Measurements from ENCODE around the gene ZDHHC9.
A peak's percentile ranks its signal among the peaks of the same experiment; 100 is the strongest.
"Not testable (repeated sequence)": the region's sequence is repeated elsewhere in the genome, so short reads cannot be mapped to it uniquely, and the experiment has no call there.

Gene ZDHHC9

DNA sequence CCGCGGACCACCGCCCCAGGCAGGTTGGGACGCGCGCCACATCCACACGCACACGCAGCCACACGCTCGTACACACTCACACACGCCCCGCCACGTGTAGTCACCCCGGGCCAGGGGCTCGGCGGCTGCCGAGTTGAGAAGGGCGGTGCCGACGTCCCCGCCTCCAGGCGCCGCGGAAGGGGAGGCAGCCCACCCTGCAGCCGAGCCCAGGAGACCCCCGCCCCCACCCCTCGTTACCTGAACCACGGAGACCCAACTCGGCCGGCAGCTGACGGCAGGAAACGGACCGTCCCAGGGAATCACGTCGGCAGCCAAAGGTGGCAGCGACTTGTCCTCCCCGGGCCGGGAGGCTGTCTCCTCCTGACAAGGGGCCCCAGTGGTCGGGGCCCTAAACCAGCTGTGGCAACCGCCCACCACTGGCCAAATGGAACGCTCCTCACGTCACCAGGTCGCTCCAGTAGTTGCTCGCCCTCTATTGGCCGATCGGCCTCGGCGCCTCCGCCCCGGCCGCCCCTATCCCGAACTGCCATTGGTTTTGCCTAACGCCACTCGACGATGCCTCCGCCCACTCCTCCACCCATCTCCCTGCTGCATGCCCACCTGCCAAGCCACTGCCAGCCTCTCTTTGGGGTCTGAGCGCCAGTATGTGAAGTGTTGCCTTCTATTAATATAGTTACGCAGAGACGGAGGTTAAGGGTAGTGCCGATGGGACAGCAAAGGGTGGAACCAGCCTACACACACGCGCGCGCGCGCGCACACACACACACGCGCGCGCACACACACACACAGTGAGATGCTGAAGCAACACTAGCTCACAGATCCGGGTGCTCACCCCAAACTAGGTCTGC lies at the start of gene ZDHHC9:
TSS of gene ZDHHC9 (minus strand) at position 428 of the 848 bp plus-strand sequence. CDS start 1,941 bp downstream, outside the sequence.
- DNase-seq (ENCODE audit: low read depth in 2 of 2), result peak; percentile 67 to 77

DNA sequence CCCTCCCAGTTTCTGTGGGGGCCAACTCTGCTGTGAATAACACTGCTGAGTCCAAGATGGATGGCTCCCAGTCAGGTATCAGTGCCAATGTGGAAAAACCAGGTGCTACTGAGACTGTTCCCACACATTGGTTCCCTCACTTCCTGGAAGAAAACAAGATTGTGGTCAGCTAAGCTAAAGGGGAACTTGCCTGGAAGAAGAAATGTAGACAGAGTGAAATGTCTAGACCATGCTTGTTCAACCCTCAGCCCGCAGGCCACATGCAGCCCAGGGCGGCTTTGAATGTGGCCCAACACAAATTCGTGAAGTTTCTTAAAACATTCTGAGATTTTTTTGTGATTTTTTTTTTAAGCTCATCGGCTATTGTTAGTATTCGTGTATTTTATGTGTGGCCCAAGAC lies 33.7 kb upstream of the ZDHHC9 start:
- no peak for DNase-seq (ENCODE audit: low read depth in 2 of 2)

DNA sequence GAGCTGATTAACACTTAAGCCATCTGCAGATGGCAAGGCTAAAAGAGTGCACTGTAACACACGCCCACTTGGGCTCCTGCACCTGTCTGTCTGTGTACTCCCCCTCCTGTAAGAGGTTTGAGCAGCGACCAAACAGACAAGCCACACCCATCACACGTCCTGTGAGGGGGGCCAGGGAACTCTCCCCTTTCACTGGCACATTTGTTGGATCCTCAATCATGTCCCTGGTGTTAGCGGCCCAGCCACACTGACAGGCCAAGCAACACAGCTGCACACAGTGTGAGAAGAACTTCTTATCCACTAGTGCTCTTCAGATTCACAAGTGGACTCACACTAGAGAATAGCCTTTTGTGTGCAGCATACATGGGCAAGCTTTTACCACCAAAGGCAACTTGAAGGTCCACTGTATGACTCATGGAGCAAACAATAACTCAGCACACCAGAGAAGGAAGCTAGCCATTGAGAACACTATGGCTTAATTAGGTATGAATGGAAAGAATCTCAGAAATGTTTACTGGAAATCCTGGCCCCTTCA lies 33.2 kb upstream of the ZDHHC9 start:
- DNase-seq (ENCODE audit: low read depth in 2 of 2), result no peak

DNA sequence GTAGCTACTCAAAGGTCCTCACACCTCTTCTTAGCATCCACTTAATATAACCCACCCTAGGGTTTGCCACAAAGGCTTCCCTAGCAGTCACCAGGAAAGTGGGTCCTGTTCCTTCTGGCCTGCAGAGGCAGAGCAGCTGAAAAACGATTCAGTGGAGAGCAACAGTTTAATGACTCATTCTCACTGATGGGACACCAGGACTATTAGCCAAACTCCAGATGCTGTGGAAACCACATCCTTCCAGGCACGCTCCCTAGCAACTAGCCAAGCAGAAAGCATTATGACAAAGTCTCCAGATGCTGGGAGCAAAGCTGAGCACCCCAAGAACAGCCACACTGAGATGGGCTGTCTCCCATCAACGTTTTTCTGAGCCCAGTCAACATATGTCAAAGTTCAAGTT lies 32.0 kb upstream of the ZDHHC9 start:
- no peak for DNase-seq (ENCODE audit: low read depth in 2 of 2)

DNA sequence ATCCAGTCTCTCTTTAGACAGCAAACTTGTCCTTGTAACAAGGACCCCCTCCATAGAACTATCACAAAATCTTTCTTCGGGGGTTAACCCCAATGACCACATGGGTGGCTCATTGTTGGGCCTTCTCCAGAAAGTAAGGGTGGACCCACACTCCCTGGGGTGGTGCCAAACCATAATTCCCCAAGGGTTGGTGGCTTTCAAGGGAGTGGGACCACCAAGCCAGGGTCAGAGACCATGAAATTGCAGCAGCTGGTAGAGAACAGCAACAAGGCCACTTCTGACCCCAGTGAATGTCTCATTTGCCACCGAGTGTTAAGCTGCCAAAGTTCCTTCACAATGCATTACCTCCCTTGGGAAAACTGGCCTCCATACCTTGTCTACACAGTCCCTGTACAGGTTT lies 28.8 kb upstream of the ZDHHC9 start:
- DNase-seq (ENCODE audit: low read depth in 2 of 2), result no peak

DNA sequence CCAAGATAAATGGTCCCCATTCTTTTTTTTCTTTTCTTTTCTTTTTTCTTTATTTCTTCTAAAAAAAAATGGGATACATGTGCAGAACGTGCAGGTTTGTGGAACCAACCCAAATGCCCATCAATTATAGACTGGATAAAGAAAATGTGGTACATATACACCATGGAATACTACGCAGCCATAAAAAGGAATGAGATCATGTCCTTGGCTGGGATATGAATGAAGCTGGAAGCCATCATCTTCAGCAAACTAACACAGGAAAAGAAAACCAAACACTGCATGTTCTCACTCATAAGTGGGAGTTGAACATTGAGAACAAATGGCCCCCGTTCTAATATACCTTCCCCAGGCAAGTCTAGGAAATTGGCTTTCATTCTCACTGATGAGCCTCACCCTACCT lies 22.6 kb upstream of the ZDHHC9 start:
- DNase-seq (ENCODE audit: low read depth in 2 of 2), result not testable (repeated sequence)

DNA sequence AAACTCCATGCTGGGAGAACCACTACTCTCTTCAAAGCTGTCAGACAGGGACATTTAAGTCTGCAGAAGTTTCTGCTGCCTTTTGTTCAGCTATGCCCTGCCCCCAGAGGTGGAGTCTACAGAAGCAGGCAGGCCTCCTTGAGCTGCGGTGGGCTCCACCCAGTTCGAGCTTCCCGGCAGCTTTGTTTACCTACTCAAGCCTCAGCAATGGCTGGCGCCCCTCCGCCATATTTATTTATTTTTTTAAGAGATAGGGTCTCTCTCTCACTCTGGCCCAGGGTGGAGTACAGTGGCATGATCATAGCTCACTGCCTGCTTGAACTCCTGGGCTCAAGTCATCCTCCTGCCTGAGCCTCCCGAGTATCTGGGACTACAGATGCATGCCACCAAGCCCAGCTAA lies 15.4 kb upstream of the ZDHHC9 start:
- not testable (repeated sequence) for DNase-seq (ENCODE audit: low read depth in 2 of 2)

DNA sequence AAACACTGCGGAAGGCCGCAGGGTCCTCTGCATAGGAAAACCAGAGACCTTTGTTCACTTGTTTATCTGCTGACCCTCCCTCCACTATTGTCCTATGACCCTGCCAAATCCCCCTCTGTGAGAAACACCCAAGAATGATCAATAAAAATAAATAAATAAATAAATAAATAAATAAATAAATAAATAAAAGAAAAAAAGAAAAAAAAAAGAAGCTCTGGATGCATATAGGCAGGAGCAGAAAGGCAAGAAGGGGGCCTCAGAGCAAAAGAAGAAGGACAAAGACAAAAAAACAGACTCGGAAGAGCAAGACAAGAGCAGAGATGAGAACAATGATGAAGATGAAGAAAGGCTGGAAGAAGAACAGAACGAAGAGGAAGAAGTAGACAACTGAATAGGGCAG lies 8.1 kb upstream of the ZDHHC9 start:
- not testable (repeated sequence) for DNase-seq (ENCODE audit: low read depth in 2 of 2)

DNA sequence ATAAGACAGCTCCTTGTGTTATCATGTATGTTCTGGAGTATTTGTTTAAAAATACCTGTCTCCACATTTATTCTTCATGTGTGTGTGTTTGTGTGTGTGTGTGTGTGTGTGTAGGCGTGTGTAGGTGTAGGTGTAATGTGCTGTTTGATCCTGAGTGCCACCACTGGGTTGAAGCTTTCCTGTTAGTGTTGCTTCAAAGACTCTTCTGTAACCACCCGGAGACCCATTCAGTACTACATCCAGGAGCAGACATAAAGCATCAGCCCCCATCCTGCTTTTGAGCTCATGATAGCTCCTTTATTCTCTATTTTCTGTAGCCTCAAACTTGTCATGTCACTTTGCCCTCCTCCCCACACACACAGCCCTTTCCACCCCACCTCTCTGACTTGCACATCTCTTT lies 3.0 kb upstream of the ZDHHC9 start:
- no peak for DNase-seq (ENCODE audit: low read depth in 2 of 2)

DNA sequence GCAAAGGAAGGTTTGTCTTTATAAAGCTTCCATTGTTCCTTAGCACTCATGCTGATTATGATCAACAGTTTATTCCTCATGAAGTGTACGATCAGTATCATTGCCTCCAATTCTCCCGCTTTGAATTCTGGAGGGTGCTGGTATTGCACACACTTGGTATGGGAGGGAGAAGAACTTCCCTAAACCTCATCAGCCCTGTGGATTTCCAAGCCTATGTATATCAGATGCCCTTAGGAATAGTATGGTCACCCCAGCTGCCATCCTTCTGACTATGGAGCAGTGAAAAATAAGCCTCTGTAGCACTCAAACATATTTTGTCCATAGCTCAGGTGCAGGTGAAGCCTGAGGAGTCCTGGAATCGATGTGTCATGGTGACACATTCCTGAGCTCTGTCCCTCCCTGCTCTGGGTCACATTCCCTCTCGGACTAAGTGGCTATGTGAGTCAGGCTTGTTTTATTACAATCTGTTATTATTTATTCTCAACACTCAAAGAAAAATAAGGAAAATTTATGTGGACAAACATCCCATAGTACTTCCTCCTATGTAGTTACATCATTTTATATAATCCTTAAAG lies 2.0 kb upstream of the ZDHHC9 start:
- no peak for DNase-seq (ENCODE audit: low read depth in 2 of 2)

DNA sequence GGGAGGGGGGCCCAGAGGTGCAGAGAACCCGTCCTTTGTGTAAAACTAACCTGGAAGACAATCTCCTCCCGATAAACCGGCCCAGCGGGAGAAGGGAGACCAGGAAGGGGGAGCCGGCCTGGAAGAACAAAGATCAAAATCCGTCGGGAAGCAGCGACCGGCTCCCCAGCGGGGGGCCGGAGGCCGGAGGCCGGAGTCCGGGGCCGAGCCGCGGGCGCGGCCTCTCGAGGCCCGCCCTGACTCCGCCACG lies 552 bp downstream of the ZDHHC9 start:
- DNase-seq (ENCODE audit: low read depth in 2 of 2), result no peak

DNA sequence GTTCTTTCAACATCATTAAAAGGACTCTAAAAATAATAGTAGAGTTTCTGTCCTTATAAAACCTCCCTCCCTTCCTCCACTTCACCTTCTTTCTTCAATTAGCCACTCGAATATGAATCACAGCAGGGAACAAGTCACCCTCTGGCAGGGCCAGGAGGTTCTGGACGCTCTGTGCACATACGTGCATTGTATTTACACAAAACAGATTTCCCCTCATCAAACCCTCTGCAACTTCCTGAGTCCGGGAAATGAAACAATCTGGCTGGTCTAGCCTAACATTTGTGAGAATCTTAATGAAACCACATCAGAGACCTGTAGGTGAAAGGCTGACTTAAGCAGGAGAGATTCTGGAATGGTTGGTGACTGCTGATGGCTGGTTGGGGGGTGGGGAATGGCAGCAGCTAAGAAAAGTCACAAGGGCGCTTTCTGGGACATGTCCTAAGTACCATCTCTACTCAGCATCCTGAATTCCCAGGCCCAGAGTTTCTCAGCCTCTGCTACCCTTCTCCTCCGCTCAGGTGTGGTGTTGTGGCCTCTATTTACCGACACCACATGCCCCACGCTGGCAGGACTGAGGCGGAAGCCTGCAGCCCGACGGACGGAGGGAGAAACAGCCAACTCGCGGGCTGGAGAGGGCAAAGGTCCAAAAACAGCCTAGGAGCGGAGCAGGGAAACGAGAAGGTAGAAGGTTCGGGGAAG lies 1.0 kb downstream of the ZDHHC9 start:
- DNase-seq (ENCODE audit: low read depth in 2 of 2), result no peak

DNA sequence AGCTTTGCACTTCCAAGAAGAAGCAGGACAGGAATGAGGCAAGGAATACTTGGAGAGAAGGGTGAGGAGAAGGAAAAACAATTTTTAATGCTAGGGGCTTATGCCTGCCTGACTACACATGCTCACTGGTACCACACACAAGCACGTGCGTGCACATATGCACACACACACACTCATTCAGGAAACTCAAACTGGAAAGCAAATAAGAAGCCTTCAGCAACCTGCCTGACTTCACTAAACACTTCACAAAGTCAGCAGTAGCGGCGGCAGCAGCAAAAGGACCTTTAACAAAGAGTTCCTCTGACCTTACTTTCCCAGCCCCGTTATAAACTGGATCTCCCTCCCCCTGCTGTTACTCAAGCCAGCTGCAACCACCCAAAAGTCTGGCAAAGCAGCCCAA lies 3.3 kb downstream of the ZDHHC9 start:
- DNase-seq (ENCODE audit: low read depth in 2 of 2), result no peak

DNA sequence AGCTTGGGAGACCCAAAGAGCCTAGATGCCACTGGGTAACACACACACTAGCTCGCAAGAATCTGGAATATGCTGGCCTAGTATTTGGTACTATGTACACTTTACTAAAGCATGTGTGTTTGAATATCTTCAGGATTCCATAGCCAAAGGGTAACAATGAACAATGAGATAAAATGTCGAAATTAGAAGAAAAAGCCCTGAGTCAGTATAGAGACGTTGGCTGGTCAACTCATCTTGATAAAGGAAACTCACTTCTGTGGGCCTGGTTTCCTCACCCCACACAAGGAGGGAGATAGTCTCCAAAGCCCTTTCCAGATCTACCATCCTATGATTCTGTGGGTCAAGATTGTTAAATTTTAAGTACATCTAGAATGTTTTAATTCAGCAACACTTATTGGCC lies 6.9 kb downstream of the ZDHHC9 start:
- no peak for DNase-seq (ENCODE audit: low read depth in 2 of 2)

DNA sequence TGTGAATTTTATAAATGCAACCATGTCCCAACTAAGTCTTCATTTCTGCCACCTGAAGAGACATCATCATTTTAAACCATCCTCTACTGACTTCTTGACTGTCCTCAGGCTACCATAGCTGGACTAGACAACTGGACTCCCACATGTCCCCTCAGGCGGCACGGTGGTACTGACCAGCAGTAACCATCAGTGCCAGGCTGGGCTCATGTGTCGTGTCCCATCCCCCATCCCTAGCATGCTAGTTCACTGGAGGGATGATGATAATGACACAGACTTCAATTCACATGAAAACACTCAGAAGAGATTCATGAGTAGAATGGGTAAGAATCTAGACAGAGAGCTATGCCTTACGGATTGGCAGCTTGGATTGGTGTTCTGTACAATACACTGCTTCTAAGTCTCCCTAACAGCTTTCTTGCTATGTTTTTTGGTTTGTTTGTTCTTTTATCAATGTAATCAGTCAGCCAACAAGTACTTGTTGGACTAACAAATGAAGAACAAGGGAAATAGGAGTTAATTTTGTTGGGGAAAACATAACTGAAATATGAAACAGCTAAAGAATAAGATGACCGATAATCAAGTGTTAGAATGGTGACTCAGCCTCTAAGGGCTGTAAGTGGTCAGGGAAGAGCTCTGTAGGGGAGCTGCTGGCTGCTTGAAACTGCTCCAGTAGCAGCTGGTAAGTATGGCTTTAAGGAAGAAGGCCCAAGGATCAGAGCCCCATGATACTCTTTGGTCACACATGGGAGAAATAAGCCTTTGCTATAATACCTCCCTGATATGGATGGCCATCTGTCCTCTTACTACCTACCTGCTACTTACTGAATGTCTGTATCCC lies 10.3 kb downstream of the ZDHHC9 start:
- no peak for DNase-seq (ENCODE audit: low read depth in 2 of 2)

DNA sequence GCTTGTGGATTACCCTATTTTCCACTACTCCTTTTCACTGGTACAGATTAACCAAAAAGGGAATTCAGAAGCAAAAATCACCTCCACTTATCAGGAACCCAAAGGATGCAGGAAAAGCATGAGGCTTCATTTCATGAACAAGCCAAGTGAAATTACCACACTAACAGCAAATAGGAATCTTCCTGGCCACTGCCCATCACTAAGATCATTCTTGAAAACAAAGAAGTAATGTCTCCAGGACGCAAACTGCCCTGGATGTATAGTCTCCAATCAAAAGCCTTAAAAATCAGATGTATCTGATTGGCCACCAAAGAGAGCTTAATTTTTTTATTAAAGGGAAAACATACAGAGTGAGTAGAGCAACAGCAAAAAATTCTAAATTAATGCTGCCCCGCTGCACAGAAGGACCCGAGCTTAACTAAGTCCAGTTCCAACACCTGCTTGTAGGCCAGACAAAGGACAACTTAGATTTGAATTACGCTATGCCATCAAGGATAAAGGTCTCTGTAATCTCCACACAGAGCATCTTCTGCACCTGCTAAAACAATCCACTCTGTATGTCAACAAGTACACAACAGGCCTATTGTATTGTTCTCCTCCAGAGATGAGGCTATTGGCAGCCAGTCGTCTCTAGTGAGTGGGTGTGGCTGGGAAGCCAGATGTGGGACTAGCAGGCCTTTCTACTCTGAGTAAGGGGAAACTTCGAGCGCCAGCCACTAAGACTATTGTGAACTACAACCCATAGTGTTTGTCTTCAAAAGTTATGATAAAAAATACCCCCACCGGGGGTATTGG lies 12.4 kb downstream of the ZDHHC9 start:
- no peak for DNase-seq (ENCODE audit: low read depth in 2 of 2)

DNA sequence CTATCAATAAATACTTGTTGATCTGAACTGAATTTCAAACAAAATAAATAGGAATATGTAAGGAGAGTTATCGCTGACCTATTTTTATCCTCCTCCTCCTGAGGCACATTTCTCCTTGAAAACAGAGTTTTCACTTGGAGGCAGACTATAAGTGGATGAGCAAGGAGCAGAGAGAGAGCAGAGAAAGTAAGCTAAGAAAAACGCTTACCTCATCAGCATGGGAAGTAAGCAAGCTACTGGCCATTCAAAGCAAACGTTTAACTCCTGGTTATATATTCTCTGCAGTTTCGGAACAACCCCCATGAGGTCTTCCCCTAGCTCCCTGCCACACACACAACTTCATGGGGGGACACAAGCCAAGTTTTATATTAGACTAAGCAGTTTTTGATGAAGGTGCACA lies 13.2 kb downstream of the ZDHHC9 start:
- no peak for DNase-seq (ENCODE audit: low read depth in 2 of 2)

DNA sequence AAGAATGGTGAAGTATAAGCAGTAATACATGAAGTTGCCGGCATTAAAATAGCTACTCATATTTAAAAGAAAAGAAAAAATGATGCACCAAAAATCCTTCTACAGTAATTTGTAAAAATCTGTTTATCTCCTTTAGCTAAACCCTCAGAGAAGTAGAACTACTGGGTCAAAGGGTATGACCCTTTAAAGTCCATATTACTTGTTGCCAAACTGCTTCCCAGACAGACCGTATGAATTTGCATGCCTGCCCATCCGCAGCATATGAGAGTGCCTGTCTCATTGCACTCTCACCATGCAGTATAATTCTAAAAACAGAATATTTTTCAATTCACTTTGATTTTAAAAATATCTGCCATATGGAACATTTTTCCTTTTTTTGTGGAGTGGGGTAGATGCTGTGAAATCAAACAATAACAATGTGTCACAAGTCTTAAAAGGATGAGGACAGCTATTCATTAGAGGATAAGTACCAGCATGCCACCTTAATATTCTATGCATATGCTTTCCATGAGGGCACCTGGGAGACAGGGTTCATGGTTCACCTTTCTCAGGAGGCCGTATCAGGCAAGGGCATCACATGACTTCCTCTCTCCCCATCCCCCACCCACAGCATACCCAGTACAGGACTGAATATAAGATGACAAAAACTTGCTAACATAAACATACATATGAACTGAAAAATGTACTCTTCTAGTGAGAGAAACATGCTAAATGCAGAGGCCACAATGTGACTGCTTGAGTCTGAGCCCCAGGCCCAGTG lies 17.8 kb downstream of the ZDHHC9 start:
- DNase-seq (ENCODE audit: low read depth in 2 of 2), result no peak

DNA sequence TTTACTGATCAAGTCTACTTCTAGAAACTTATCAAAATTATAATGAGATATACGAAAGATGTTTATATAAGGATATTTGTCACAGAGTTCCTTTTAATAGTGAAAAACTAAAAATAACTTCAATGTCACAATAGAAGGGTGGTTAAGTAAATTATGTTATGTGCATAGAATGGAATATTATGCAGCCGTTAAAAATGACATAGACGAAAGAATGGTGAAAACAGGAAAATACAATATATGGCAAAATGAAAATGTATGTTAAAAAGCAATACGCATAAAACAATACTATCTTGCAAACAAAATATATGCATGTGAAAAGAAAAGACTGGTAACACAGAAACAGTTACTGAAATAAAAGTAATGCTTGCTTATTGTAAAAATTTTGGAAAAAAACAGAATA lies 19.1 kb downstream of the ZDHHC9 start:
- DNase-seq (ENCODE audit: low read depth in 2 of 2), result no peak

DNA sequence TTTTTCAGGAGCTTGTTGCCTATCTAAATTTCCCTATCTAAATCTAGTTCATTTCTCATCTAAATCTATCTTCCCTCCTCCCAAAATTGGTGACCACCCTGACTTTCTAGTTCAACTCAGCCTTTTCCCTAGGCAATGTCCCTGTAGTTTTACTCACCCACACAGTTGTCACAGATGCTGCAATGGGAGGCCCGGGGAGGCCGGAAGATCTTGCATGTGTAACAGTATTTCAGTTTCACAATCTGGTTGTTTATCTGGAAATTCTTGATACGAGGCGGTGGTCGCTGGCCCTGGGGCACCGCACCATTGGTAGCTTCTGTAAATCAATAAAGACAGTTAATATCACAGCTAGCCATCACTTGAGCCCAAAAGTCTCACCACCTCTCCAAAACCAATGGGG lies 20.2 kb downstream of the ZDHHC9 start:
- DNase-seq (ENCODE audit: low read depth in 2 of 2), result no peak

Measured in stimulated activated CD8-positive, alpha-beta memory T cell treated with anti-CD3 and anti-CD28 coated beads, Interleukin-2, amount 100 ng/mL, for 48 hours (primary cell).